HepG2 (cell line): Measurements from ENCODE around the gene PNRC1. TPM values are rescaled to one million over a fixed set of nuclear protein-coding genes. Genes with fewer than 3 reads are reported as not detected.
A peak's percentile ranks its signal among the peaks of the same experiment; 100 is the strongest.

Source experiments
- ATAC-seq: fragments of 200-7000 bp; cut with Tn5 transposase; 3 replicates; pipeline ENCODE4 v1.9.1; 2020; ENCODE audit warnings: mild to moderate bottlenecking, moderate library complexity
- BruUV-seq: library from RNA; stranded (reverse); fragments of 400-500 nt; replicated peaks from 2 replicates; lab custom pipeline; 2021; lab: Mats Ljungman, UMichigan
- CTCF ChIA-PET: fragments of 300-600 bp; formaldehyde crosslinking; extraction: SDS; loops from one replicate; lab custom pipeline; 2021; ENCODE audit warnings: low total read pairs, inconsistent platforms, low intra/inter-chr PET ratio; lab: Yijun Ruan, JAX
- POLR2A ChIA-PET: fragments of 350-600 bp; sonication (Branson Sonifier 250); formaldehyde crosslinking; loops from one replicate; lab custom pipeline; 2020; ENCODE audit warnings: antibody characterized with exemption, inconsistent platforms; lab: Yijun Ruan, JAX
- DNase-seq: peaks from one replicate; pipeline ENCODE4 v3.0.0-alpha.2; 2015; ENCODE audit warnings: low spot score
- FAIRE-seq: peaks from 3 replicates; lab custom pipeline; 2011; peaks lifted over from hg19 to GRCh38; lab: Jason Lieb, UNC
- H2AFZ ChIP-seq: one replicate; pipeline ENCODE4 v1.6.1; 2011; ENCODE audit warnings: low read length, inconsistent platforms
- H3K27ac ChIP-seq: fragments of 300-600 bp; 3 replicates; pipeline ENCODE4 v1.8.0; 2011; ENCODE audit warnings: mixed run types, mild to moderate bottlenecking, mixed read lengths, low read length, inconsistent platforms; ENCODE audit not compliant: insufficient read depth; ENCODE audit errors: extremely low read length
- H3K27me3 ChIP-seq, 2 experiments: fragments of 200-600 bp in 1 of 2; 2 replicates in 1 of 2; 3 replicates in 1 of 2; pipeline versions ENCODE4 v1.6.0 to v1.8.0; 2011; ENCODE audit warnings: low read length in 2 of 2, mild to moderate bottlenecking in 2 of 2, moderate library complexity in 2 of 2, inconsistent platforms in 1 of 2; ENCODE audit not compliant: insufficient read depth in 2 of 2, control insufficient read depth in 1 of 2
- H3K36me3 ChIP-seq, 2 experiments: fragments of 200-600 bp in 1 of 2; replicated peaks in 1 of 2; 2 replicates in 1 of 2; 3 replicates in 1 of 2; pipeline versions ENCODE4 v1.5.1 to v1.8.0; 2011; ENCODE audit warnings: low read length in 2 of 2, inconsistent platforms in 1 of 2; ENCODE audit not compliant: insufficient read depth in 2 of 2, control insufficient read depth in 1 of 2
- H3K4me1 ChIP-seq: 2 replicates; pipeline ENCODE4 v1.5.1; 2012; ENCODE audit warnings: low read length, inconsistent platforms; ENCODE audit not compliant: insufficient read depth
- H3K4me2 ChIP-seq: 2 replicates; pipeline ENCODE4 v1.6.0; 2011; ENCODE audit warnings: low read depth, low read length, inconsistent platforms
- H3K4me3 ChIP-seq, 3 experiments: fragments of 200-600 bp in 1 of 3; sonication (generic), shearing (Covaris generic) in 1 of 3; replicated peaks in 1 of 3; 2 replicates each; pipeline ENCODE4 v1.5.1; 2011 to 2016; ENCODE audit warnings: low read length in 3 of 3, inconsistent platforms in 2 of 3, low read depth in 2 of 3, mild to moderate bottlenecking in 2 of 3, control low read depth in 1 of 3, mixed read lengths in 1 of 3; ENCODE audit not compliant: insufficient read depth in 1 of 3
- H3K79me2 ChIP-seq: one replicate; pipeline ENCODE4 v1.6.1; 2011; ENCODE audit warnings: low read length, inconsistent platforms; ENCODE audit not compliant: insufficient read depth
- H3K9ac ChIP-seq: 2 replicates; pipeline ENCODE4 v1.6.0; 2011; ENCODE audit warnings: mild to moderate bottlenecking, low read depth, low read length, inconsistent platforms; ENCODE audit not compliant: insufficient read depth
- H3K9me3 ChIP-seq: 2 replicates; pipeline ENCODE4 v1.5.1; 2012; ENCODE audit warnings: mild to moderate bottlenecking, low read length
- H4K20me1 ChIP-seq: 2 replicates; pipeline ENCODE4 v1.6.0; 2011; ENCODE audit warnings: inconsistent platforms, mild to moderate bottlenecking, low read length, moderate library complexity; ENCODE audit not compliant: insufficient read depth
- AGO2 ChIP-seq: fragments of 200-400 bp; formaldehyde crosslinking; optimal IDR thresholded peaks from 2 replicates; pipeline ENCODE3; 2017; ENCODE audit warnings: mild to moderate bottlenecking, low read depth, low read length, moderate library complexity
- CREM ChIP-seq, 2 experiments: sonication (generic) in 1 of 2; formaldehyde crosslinking in 1 of 2; IDR thresholded peaks; 2 replicates each; pipeline versions ENCODE4 v1.4.0 to v1.6.1; 2016 to 2020; ENCODE audit warnings: antibody characterized with exemption in 1 of 2, mild to moderate bottlenecking in 1 of 2, missing genetic modification reagents in 1 of 2
- IRX3 ChIP-seq: sonication (generic); formaldehyde crosslinking; IDR thresholded peaks from 2 replicates; pipeline ENCODE4 v1.8.1; 2023; ENCODE audit warnings: mild to moderate bottlenecking, low read depth, missing genetic modification reagents, borderline replicate concordance
- JUND ChIP-seq: sonication (generic); formaldehyde crosslinking; IDR thresholded peaks from 2 replicates; pipeline ENCODE4 v1.8.0; 2022; ENCODE audit warnings: mild to moderate bottlenecking, missing genetic modification reagents
- NAIF1 ChIP-seq: sonication (generic); formaldehyde crosslinking; IDR thresholded peaks from 2 replicates; pipeline ENCODE4 v1.5.0; 2020; ENCODE audit warnings: mild to moderate bottlenecking, missing genetic modification reagents, borderline replicate concordance
- SATB2 ChIP-seq: sonication (generic); formaldehyde crosslinking; IDR thresholded peaks from 2 replicates; pipeline ENCODE4 v1.5.0; 2020; ENCODE audit warnings: missing genetic modification reagents
- TBX2 ChIP-seq: sonication (generic); formaldehyde crosslinking; IDR thresholded peaks from 2 replicates; pipeline ENCODE4 v1.5.0; 2020; ENCODE audit warnings: missing genetic modification reagents, mild to moderate bottlenecking, borderline replicate concordance
- ZBTB42 ChIP-seq: sonication (generic); formaldehyde crosslinking; IDR thresholded peaks from 2 replicates; pipeline ENCODE4 v1.5.0; 2020; ENCODE audit warnings: mild to moderate bottlenecking, missing genetic modification reagents
- ZNF460 ChIP-seq: sonication (generic); formaldehyde crosslinking; IDR thresholded peaks from 2 replicates; pipeline ENCODE4 v1.5.1; 2020; ENCODE audit warnings: missing genetic modification reagents, mild to moderate bottlenecking, borderline replicate concordance
- ZNF563 ChIP-seq: sonication (generic); formaldehyde crosslinking; IDR thresholded peaks from 2 replicates; pipeline ENCODE4 v1.8.0; 2022; ENCODE audit warnings: mild to moderate bottlenecking, moderate library complexity, missing genetic modification reagents
- ZNF564 ChIP-seq: sonication (generic); formaldehyde crosslinking; IDR thresholded peaks from 2 replicates; pipeline ENCODE4 v1.8.1; 2023; ENCODE audit warnings: mild to moderate bottlenecking, missing genetic modification reagents
- ZNF7 ChIP-seq: IDR thresholded peaks from 2 replicates; pipeline ENCODE4 v1.6.1; 2016; ENCODE audit warnings: missing biosample characterization, missing genetic modification reagents
- WGBS: methylation state at CpG from one replicate; pipeline ENCODE4 v1.1.6; 2017; ENCODE audit warnings: low lambda C conversion rate; 5-methylcytosine and 5-hydroxymethylcytosine counted together
- in situ Hi-C: cut with HindIII; loops from 2 replicates; pipeline ENCODE4 v1.10.0; 2017; ENCODE audit warnings: low pct_unique_long_range_greater_than_20kb; ENCODE audit not compliant: extremely low pct_ligation_motif_present
- intact Hi-C: fragments of 100-400 bp; cut with micrococcal nuclease; formaldehyde crosslinking; loops from one replicate; pipeline ENCODE4 v1.10.0; 2022; ENCODE audit not compliant: unreplicated experiment
- polyA plus RNA-seq, 8 experiments: library from polyadenylated mRNA; depleted of rRNA in 3 of 8; stranded (reverse) in 7 of 8; unstranded in 1 of 8; fragments of >200 nt; fragmentation: Illumina TruSeq in 4 of 8; extraction: Trizol in 4 of 8; gene quantifications; 2 replicates each; pipeline versions ENCODE4 v1.2.1 to v1.2.3, GENCODE V29; 2011 to 2016; ENCODE audit warnings: low read depth in 4 of 8, missing spikeins in 1 of 8, mixed read lengths in 1 of 8; ENCODE audit not compliant: insufficient read depth in 1 of 8
- total RNA-seq, 5 experiments: library from RNA; depleted of rRNA; stranded (reverse); fragments of >200 nt; fragmentation: Illumina TruSeq; extraction: Trizol; gene quantifications; 2 replicates each; pipeline ENCODE4 v1.2.3, GENCODE V29; 2016; ENCODE audit warnings: low read depth in 1 of 5
- TF ChIP-seq, protein P1 (sequence below), 2 experiments: fragments of 450-650 bp in 1 of 2; sonication (generic) in 1 of 2; formaldehyde crosslinking in 1 of 2; IDR thresholded peaks; 2 replicates each; pipeline versions ENCODE4 v1.6.1 to v1.8.0; 2016 to 2022; ENCODE audit warnings: antibody characterized with exemption in 1 of 2, mild to moderate bottlenecking in 1 of 2, missing genetic modification reagents in 1 of 2

The PNRC1 gene
- total and polyA plus RNA-seq, 2 of the 13 experiments (the other 11 are each of a cell fraction or from before 2014, with no cell fraction given), result 17.6 to 36.0 TPM

DNA sequence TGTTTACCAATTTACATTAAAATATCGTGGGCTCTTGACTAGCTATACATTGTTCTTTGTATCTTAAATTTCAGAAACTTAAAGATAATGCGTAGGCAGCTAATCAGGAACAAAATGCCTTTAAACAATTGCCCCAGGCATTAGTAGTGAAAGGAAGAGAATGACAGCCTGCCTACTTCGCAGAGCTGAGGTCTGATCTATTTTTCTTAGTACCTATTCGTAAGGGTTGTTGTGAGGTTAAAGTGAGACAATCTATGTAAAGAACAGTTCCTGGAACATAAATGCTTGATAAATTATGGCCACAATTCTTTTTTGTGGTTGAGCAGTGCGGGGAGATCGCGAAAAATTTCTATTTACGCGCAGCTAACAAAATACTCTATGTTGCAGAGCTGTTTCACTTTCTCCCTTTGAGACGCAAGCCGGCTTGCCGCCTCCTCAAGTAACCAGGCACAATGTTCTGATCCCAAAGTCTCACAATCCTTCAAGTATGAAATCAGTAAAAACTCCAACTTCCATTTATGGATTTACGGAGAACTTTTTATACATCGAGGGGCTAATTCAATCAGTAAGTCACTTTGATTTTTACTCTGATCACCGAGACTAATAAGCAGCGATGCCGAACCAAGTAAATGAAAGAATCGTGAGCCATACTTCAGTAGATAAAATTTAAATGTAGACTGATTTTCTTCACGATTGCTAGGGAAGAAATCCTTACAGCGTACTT lies 878 bp upstream of the PNRC1 start (continued):
- TF ChIP-seq ZNF7 (CRISPR knock-in tag), result no peak

DNA sequence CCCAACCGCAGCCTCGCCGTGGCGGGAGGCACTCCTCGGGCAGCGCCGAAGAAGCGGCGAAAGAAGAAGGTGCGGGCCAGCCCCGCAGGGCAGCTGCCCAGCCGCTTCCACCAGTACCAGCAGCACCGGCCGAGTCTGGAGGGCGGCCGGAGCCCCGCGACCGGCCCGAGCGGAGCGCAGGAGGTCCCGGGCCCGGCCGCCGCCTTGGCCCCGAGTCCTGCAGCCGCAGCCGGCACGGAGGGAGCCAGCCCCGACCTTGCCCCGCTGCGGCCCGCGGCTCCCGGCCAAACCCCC lies 525 bp downstream of the PNRC1 start:
- ATAC-seq (peak; percentile 78), DNase-seq (no peak), FAIRE-seq (no peak)
- BruUV-seq, result no TSS peak
- intact Hi-C loops, result loop anchor here (2.0 to 5.0 kb wide), 2 partner anchors 46 to 66 kb away; partner anchors contain the start of gene PM20D2
- Histone ChIP-seq H3K27ac (peak overlapping the region; percentile 96), H3K79me2 (peaks cover 39% of the 10 kb centered on the region), H3K4me3 (peak overlapping the region; percentile 89 to 97 (median 95)), H4K20me1 (peaks cover 36% of the 10 kb centered on the region), H3K9ac (peak overlapping the region; percentile 98), H3K27me3 (no peaks in the 10 kb centered on the region; a peak in 1 of 5 replicates), H3K4me2 (peak overlapping the region; percentile 54), H3K36me3 (peaks cover 0 to 19% of the 10 kb centered on the region in 2 experiments; a peak in 3 of 5 replicates), H3K4me1 (peaks cover 31% of the 10 kb centered on the region), H2AFZ (no peak overlapping the region), H3K9me3 (no peaks in the 10 kb centered on the region)
- 2% methylated on average over 9 of the region's 36 CpGs for WGBS
- ChIA-PET POLR2A (interaction anchor here (1.0 to 6.8 kb wide), 16 partner anchors 9 to 118 kb away, joined by 3 to 117 read pairs (median 8); partner anchors contain the start of genes PM20D2 and RNGTT), CTCF (no interaction called here)
- in situ Hi-C loops, result loop anchor here (10.0 kb wide), 1 partner anchor 96 kb away; no protein-coding TSS in a partner anchor
- TF ChIP-seq ZNF563 (CRISPR knock-in tag), result peak; percentile 29; the same call in 1 of the 2 replicates
- no peak for TF ChIP-seq ZBTB42 (CRISPR knock-in tag)
- peak; percentile 19; the same call in 1 of the 2 replicates for TF ChIP-seq NAIF1 (CRISPR knock-in tag)
- TF ChIP-seq, protein P1, sequence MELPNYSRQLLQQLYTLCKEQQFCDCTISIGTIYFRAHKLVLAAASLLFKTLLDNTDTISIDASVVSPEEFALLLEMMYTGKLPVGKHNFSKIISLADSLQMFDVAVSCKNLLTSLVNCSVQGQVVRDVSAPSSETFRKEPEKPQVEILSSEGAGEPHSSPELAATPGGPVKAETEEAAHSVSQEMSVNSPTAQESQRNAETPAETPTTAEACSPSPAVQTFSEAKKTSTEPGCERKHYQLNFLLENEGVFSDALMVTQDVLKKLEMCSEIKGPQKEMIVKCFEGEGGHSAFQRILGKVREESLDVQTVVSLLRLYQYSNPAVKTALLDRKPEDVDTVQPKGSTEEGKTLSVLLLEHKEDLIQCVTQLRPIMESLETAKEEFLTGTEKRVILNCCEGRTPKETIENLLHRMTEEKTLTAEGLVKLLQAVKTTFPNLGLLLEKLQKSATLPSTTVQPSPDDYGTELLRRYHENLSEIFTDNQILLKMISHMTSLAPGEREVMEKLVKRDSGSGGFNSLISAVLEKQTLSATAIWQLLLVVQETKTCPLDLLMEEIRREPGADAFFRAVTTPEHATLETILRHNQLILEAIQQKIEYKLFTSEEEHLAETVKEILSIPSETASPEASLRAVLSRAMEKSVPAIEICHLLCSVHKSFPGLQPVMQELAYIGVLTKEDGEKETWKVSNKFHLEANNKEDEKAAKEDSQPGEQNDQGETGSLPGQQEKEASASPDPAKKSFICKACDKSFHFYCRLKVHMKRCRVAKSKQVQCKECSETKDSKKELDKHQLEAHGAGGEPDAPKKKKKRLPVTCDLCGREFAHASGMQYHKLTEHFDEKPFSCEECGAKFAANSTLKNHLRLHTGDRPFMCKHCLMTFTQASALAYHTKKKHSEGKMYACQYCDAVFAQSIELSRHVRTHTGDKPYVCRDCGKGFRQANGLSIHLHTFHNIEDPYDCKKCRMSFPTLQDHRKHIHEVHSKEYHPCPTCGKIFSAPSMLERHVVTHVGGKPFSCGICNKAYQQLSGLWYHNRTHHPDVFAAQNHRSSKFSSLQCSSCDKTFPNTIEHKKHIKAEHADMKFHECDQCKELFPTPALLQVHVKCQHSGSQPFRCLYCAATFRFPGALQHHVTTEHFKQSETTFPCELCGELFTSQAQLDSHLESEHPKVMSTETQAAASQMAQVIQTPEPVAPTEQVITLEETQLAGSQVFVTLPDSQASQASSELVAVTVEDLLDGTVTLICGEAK (IDR thresholded peaks at IDR 0.05), result no peak
- TF ChIP-seq, protein P1 (CRISPR knock-in tag; IDR thresholded peaks at IDR 0.05), result no peak
- TF ChIP-seq ZNF460, result no peak
- 0 out of 2 replicates have a peak, but pooled peaks have one; percentile 8 for TF ChIP-seq IRX3 (CRISPR knock-in tag)
- no peak for TF ChIP-seq CREM (IDR thresholded peaks at IDR 0.05)
- TF ChIP-seq CREM (CRISPR knock-in tag; IDR thresholded peaks at IDR 0.05), result no peak
- TF ChIP-seq JUND (CRISPR knock-in tag), result no peak
- TF ChIP-seq TBX2 (CRISPR knock-in tag), result no peak
- TF ChIP-seq AGO2, result peak; percentile 85
- peak; percentile 30; the same call in 1 of the 2 replicates for TF ChIP-seq SATB2 (CRISPR knock-in tag)
- 0 out of 2 replicates have a peak, but pooled peaks have one; percentile 11 for TF ChIP-seq ZNF564 (CRISPR knock-in tag)
